Activated CD8-positive, alpha-beta memory T cell treated with anti-CD3 and anti-CD28 coated beads for 48 hours (primary cell): Measurements from ENCODE around the gene WRAP53.

Experiments
- DNase-seq, 3 experiments: peaks; one replicate each; pipeline ENCODE4 v3.0.0-alpha.2; 2020; ENCODE audit warnings: low read depth in 2 of 3, low spot score in 2 of 3

Gene WRAP53

DNA sequence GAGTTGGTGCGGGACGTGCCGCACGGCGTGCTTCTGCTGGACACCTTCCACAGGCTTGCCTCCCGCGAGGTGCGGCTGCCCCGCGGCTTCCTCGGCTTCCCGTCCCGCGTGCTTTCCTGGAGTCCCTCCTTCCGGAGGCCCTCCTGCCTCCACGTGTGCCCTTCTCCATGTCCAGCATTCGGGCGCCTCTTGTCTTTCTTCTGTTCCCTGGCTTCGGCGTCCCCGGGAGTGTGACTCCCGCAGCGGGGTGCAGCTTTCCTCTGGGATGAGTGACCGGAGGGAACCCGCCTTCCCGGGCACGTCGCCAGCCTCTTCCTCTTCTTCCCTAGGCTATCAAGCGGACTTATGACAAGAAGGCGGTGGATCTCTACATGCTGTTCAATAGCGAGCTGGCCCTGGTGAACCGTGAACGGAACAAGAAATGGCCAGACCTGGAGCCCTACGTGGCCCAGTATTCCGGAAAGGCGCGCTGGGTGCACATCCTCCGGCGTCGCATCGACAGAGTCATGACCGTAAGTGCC lies 52.3 kb downstream of the WRAP53 start:
- DNase-seq, result no peak

DNA sequence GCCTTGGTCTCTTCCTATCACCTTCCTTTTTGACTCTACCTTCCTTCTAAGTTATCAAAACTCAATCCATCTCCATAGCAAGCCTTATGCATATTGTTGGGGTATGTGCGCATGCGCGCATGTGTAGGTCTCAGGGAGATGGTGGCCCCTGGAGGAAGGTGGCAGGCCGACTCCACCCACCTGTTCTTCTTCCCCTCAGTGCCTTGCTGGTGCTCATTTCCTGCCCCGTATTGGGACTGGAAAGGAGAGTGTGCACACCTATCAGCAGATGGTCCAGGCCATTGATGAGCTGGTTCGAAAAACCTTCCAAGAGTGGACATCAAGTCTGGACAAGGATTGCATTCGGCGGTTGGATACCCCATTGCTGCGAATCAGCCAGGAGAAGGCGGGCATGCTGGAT lies 54.5 kb downstream of the WRAP53 start:
- DNase-seq, result no peak

DNA sequence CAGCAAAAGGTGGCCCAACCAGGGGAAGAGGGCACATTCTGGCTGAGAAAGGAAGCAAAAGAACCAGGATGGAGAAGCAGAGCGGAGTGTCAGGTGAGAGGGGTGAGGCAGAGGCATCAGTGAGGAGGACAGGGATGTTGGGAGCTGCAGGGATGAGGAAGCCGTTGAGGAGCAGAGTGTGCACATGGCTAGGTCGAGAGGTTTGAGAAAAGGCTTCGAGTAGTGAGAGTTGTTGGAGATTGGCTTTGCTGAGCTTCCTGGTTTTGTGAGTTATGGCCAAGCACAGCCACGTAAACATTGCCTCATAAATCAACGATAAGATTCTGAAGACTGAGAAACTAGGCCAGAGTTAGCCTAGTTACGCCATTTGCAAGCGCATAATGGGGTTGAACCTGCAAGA lies 56.1 kb downstream of the WRAP53 start:
- DNase-seq, result no peak

DNA sequence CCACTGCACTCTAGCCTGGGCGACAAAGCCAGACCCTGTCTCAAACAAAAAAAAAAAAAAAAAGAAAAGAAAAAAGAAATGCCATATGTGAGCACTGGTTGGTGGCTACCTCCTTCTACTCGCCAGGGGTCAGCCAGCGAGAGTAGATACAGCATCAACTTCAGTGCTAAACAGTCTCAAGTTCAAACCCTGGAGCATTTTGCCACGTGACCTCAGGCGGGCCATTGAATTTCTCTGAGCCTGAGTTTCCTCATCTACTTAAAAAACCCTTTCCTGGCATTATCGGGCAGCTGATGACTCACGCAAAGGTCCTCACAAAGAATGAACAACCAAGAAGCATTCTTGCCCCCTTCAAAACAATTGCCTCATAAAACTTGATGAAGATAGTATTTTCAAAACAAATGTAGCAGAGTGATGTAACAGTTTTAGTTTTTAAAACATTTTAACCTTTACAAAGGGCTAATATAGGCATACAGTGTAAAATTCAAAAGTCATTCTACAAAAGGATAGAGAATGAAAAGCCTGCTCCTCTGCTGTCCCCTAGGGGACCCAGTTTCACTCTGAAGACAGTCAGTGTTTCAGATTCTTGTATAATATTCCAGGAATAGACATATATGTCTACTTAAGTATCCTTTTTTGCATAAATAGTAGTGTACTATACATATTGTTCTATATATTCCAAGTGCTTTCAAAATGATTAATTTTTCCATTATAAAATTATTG lies 57.6 kb downstream of the WRAP53 start:
- no peak for DNase-seq

DNA sequence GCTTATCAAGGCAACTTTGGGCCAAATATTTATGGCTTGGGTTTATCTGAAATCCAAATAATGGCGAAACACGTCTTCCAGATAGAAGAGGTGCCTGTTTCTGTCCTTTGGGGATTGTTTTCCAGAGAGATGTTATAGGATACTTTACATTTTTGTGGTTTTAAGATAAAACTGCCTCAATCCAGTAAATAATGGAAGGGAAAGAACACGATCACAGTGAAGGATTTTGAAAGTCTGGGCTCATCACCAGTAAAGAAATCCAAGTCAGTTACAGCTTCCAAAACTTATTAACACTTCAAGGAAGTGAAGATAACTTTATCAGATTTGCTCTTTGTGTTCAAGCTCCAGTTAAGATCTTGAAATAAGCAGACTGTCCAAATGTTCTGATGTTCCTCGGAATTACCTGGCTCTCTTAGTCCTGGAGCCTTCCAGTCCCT lies 59.4 kb downstream of the WRAP53 start:
- no peak for DNase-seq

DNA sequence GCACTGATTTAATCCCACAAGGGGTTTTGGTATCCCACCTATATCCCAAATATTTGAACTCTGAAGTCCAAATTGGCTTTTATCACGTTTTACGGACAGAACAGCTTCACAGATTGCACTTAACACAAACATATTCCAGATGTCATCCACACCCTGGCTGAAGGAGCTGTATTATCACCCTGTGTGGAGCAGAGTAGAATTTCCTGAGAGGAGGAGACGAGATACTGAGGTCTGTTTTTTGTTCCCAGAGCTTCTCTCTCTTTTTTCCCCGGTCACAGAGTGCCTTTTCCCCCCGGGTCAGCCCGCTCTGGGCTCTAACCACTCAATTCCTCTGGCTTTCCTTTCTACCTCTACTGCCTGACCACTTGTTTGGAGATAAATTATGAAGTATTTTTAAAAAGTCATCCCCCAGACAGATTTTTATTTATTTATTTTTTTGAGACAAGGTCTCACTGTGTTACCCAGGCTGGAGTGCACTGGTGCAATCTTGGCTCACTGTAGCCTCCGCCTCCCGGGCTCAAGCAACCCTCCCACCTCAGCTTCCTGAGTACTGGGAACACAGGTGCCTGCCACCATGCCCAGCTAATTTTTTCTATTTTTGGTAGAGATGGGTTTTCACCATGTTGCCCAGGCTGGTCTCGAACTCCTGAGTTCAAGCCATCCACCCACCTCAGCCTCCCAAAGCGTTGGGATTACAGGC lies 59.9 kb downstream of the WRAP53 start:
- DNase-seq, result no peak

DNA sequence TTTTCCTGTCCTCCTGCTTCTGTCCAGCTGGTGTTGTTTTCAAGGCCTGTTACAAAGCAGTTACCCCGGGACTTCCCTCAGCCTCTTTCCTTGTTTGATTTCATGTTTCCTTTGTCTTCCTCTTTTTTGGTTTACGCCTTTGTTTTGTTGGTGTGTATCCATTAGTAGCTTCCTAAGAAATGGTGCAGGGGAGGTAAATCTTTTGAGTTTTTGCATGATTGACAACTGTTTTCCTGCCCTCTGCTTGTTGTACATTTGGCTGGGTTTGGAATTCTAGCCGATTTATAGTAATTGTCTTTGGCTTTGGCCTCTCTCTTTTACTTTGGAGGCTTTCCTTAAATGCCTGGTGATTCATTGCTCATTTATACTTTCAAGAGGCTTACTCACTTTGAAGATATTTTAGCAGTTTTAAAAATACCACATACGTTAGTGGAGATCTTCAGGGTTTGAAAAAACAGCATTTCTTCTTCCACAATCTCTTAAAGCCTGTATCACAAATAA lies 62.1 kb downstream of the WRAP53 start:
- DNase-seq, result no peak
